A673 (cell line): Measurements from ENCODE around the gene CREB1. TPM values are rescaled to one million over a fixed set of nuclear protein-coding genes. Genes with fewer than 3 reads are reported as not detected.

ENCODE experiments used
- BruUV-seq: library from RNA; stranded (reverse); fragments of 400-500 nt; replicated peaks from 2 replicates; lab custom pipeline; 2021; lab: Mats Ljungman, UMichigan
- CTCF ChIA-PET: fragments of 300-600 bp; sonication (Branson Sonifier 250); formaldehyde crosslinking; loops from one replicate; lab custom pipeline; 2022; ENCODE audit warnings: antibody characterized with exemption; lab: Charles Lee
- POLR2A ChIA-PET: fragments of 300-600 bp; sonication (Branson Sonifier 250); formaldehyde crosslinking; loops from one replicate; lab custom pipeline; 2022; ENCODE audit warnings: antibody characterized with exemption; ENCODE audit not compliant: low non-redundant PET; lab: Charles Lee
- DNase-seq: peaks from one replicate; pipeline ENCODE4 v3.0.0-alpha.2; 2015; ENCODE audit warnings: low spot score
- H3K27ac ChIP-seq: fragments of 200-600 bp; sonication (generic); 2 replicates; pipeline ENCODE4 v1.5.1; 2016; ENCODE audit warnings: mixed run types, low read depth, mild to moderate bottlenecking, mixed read lengths, antibody characterized with exemption, low read length; ENCODE audit not compliant: poor library complexity, severe bottlenecking
- H3K27me3 ChIP-seq: fragments of 200-600 bp; sonication (generic); replicated peaks from 2 replicates; pipeline ENCODE4 v1.6.1; 2017; ENCODE audit warnings: mixed run types, low read depth, mild to moderate bottlenecking, mixed read lengths, antibody characterized with exemption, low read length; ENCODE audit not compliant: insufficient read depth, poor library complexity
- H3K36me3 ChIP-seq: fragments of 200-600 bp; sonication (generic); 2 replicates; pipeline ENCODE4 v1.6.1; 2016; ENCODE audit warnings: mixed run types, mild to moderate bottlenecking, mixed read lengths, antibody characterized with exemption, low read length; ENCODE audit not compliant: insufficient read depth, poor library complexity, severe bottlenecking
- H3K4me1 ChIP-seq: fragments of 200-600 bp; sonication (generic); 2 replicates; pipeline ENCODE4 v1.6.1; 2017; ENCODE audit warnings: mixed run types, mild to moderate bottlenecking, mixed read lengths, antibody characterized with exemption, low read length; ENCODE audit not compliant: insufficient read depth, poor library complexity, severe bottlenecking
- H3K4me3 ChIP-seq: fragments of 200-600 bp; sonication (generic); 2 replicates; pipeline ENCODE4 v1.5.1; 2016; ENCODE audit warnings: low read depth, mixed run types, mild to moderate bottlenecking, mixed read lengths, low read length; ENCODE audit not compliant: poor library complexity, severe bottlenecking
- H3K9me3 ChIP-seq: fragments of 200-600 bp; sonication (generic); 2 replicates; pipeline ENCODE4 v1.6.1; 2016; ENCODE audit warnings: mixed run types, low read depth, mild to moderate bottlenecking, mixed read lengths, antibody characterized with exemption, low read length; ENCODE audit not compliant: poor library complexity, severe bottlenecking
- CTCF ChIP-seq: fragments of 300-800, 200-600 bp; sonication (generic); conservative IDR thresholded peaks from 2 replicates; pipeline ENCODE4 v1.5.1; 2017; ENCODE audit warnings: low read depth, mild to moderate bottlenecking, antibody characterized with exemption, low read length, moderate library complexity, mixed read lengths
- EZH2 ChIP-seq: fragments of 200-600 bp; sonication (generic); IDR thresholded peaks from 2 replicates; pipeline ENCODE4 v1.6.1; 2017; ENCODE audit warnings: borderline replicate concordance, low read depth, mild to moderate bottlenecking, mixed read lengths, antibody characterized with exemption, low read length; ENCODE audit not compliant: poor library complexity, severe bottlenecking
- intact Hi-C: fragments of 100-400 bp; cut with micrococcal nuclease; formaldehyde crosslinking; loops from one replicate; pipeline ENCODE4 v1.10.0; 2022; ENCODE audit not compliant: unreplicated experiment
- total RNA-seq: library from RNA; stranded (reverse); gene quantifications from 2 replicates; pipeline ENCODE4 v1.2.3, GENCODE V29; 2021

CREB1 gene
- total RNA-seq, 1 experiment from 2014 or later = 78.5 TPM

- intact Hi-C loops = no loop called here
Observed at GRCh38 chr2:207532676-207533075, 2.9 kb downstream of the CREB1 start.

GRCh38 chr2:207533461-207534008 is 3.8 kb downstream of the CREB1 start:
- ChIA-PET CTCF (no interaction called here), POLR2A (interaction anchor here (0.6 kb wide), 1 partner anchor 16 kb away, joined by 6 read pairs; no protein-coding TSS in a partner anchor)
- no TSS peak for BruUV-seq
- Histone ChIP-seq H3K27ac (no peak overlapping the region), H3K9me3 (no peaks in the 10 kb centered on the region), H3K27me3 (no peaks in the 10 kb centered on the region), H3K4me1 (peaks cover 22% of the 10 kb centered on the region), H3K36me3 (no peaks in the 10 kb centered on the region), H3K4me3 (no peak overlapping the region)
- TF ChIP-seq EZH2 = no peak
- no peak for TF ChIP-seq CTCF
- no peak for DNase-seq
- intact Hi-C loops = no loop called here

More at GRCh38 chr2:207532676-207533075, 2.9 kb downstream of the CREB1 start:
- TF ChIP-seq CTCF = no peak
- TF ChIP-seq EZH2 = no peak
- no TSS peak for BruUV-seq
- Histone ChIP-seq H3K36me3 (no peaks in the 10 kb centered on the region), H3K9me3 (no peaks in the 10 kb centered on the region), H3K27ac (no peak overlapping the region), H3K27me3 (no peaks in the 10 kb centered on the region), H3K4me1 (peaks cover 22% of the 10 kb centered on the region), H3K4me3 (no peak overlapping the region)
- no peak for DNase-seq
- ChIA-PET POLR2A (no interaction called here), CTCF (no interaction called here)

- TF ChIP-seq CTCF (no peak), EZH2 (no peak)
- intact Hi-C loops = no loop called here
- Histone ChIP-seq H3K27me3 (no peaks in the 10 kb centered on the region), H3K9me3 (no peaks in the 10 kb centered on the region), H3K36me3 (no peaks in the 10 kb centered on the region), H3K27ac (no peak overlapping the region), H3K4me3 (no peak overlapping the region), H3K4me1 (peaks cover 22% of the 10 kb centered on the region)
- BruUV-seq = no TSS peak
- ChIA-PET CTCF (no interaction called here), POLR2A (no interaction called here)
- DNase-seq = no peak
Observed at GRCh38 chr2:207534417-207534816, 4.7 kb downstream of the CREB1 start.
